Endothelial cell of umbilical vein (primary cell): ENCODE data around the gene PNPLA2. TPM values are rescaled to one million over a fixed set of nuclear protein-coding genes. Genes with fewer than 3 reads are reported as not detected.

Source experiments
- BruUV-seq: library from RNA; stranded (reverse); fragments of 400-500 nt; replicated peaks from 2 replicates; lab custom pipeline; 2021; lab: Mats Ljungman, UMichigan
- CTCF ChIA-PET: fragments of 300-600, 350-600 bp; sonication (Branson Sonifier 250); formaldehyde crosslinking; loops from one replicate; lab custom pipeline; 2021; ENCODE audit warnings: antibody characterized with exemption, inconsistent platforms; lab: Charles Lee
- POLR2A ChIA-PET: fragments of 300-600, 350-600 bp; sonication (Branson Sonifier 250); formaldehyde crosslinking; loops from one replicate; lab custom pipeline; 2021; ENCODE audit warnings: antibody characterized with exemption, inconsistent platforms; lab: Charles Lee
- DNase-seq: peaks from one replicate; pipeline ENCODE4 v3.0.0-alpha.2; 2011; ENCODE audit warnings: low read depth, low spot score
- FAIRE-seq: peaks from 2 replicates; lab custom pipeline; 2011; peaks lifted over from hg19 to GRCh38; lab: Jason Lieb, UNC
- H2AFZ ChIP-seq: 2 replicates; pipeline ENCODE4 v1.6.0; 2012; ENCODE audit warnings: low read depth, low read length, control low read depth, inconsistent platforms
- H3K27ac ChIP-seq: 2 replicates; pipeline ENCODE4 v1.5.1; 2011; ENCODE audit warnings: low read depth, mild to moderate bottlenecking, control low read depth, low read length, moderate library complexity; ENCODE audit not compliant: insufficient read depth
- H3K27me3 ChIP-seq, 2 experiments: 2 replicates each; pipeline versions ENCODE4 v1.6.0 to v1.6.1; 2011; ENCODE audit warnings: low read length in 2 of 2, mixed read lengths in 1 of 2; ENCODE audit not compliant: control insufficient read depth in 2 of 2, insufficient read depth in 2 of 2
- H3K36me3 ChIP-seq, 2 experiments: 2 replicates in 1 of 2; 3 replicates in 1 of 2; pipeline ENCODE4 v1.5.1; 2011; ENCODE audit warnings: low read length in 2 of 2, mild to moderate bottlenecking in 1 of 2, moderate library complexity in 1 of 2; ENCODE audit not compliant: control insufficient read depth in 2 of 2, insufficient read depth in 2 of 2; ENCODE audit errors: extremely low read depth in 1 of 2
- H3K4me1 ChIP-seq: 3 replicates; pipeline ENCODE4 v1.5.1; 2011; ENCODE audit warnings: mild to moderate bottlenecking, low read length; ENCODE audit not compliant: control insufficient read depth, insufficient read depth; ENCODE audit errors: extremely low read depth
- H3K4me2 ChIP-seq: 2 replicates; pipeline ENCODE4 v1.6.1; 2011; ENCODE audit warnings: low read length, control low read depth, mixed read lengths; ENCODE audit not compliant: insufficient read depth
- H3K4me3 ChIP-seq, 3 experiments: fragments of 200-600 bp in 1 of 3; sonication (generic), shearing (Covaris generic) in 1 of 3; replicated peaks in 1 of 3; 2 replicates each; pipeline ENCODE4 v1.5.1; 2011 to 2016; ENCODE audit warnings: control low read depth in 3 of 3, low read length in 3 of 3, mild to moderate bottlenecking in 2 of 3, inconsistent platforms in 1 of 3, low read depth in 1 of 3, moderate library complexity in 1 of 3; ENCODE audit not compliant: insufficient read depth in 1 of 3
- H3K79me2 ChIP-seq: 2 replicates; pipeline ENCODE4 v1.6.0; 2012; ENCODE audit warnings: low read length, inconsistent platforms; ENCODE audit not compliant: control insufficient read depth, insufficient read depth
- H3K9ac ChIP-seq: replicated peaks from 2 replicates; pipeline ENCODE3; 2011; ENCODE audit warnings: low read length, control low read depth; ENCODE audit not compliant: insufficient read depth; ENCODE audit errors: extremely low read depth
- H3K9me1 ChIP-seq: replicated peaks from 3 replicates; pipeline ENCODE4 v1.6.0; 2011; ENCODE audit warnings: mild to moderate bottlenecking, low read length; ENCODE audit not compliant: control insufficient read depth, insufficient read depth; ENCODE audit errors: extremely low read depth
- H3K9me3 ChIP-seq: replicated peaks from 2 replicates; pipeline ENCODE4 v1.5.1; 2012; ENCODE audit warnings: low read length, inconsistent platforms; ENCODE audit not compliant: control insufficient read depth, insufficient read depth
- H4K20me1 ChIP-seq: replicated peaks from 2 replicates; pipeline ENCODE3; 2011; ENCODE audit warnings: mild to moderate bottlenecking, low read length; ENCODE audit not compliant: control insufficient read depth, insufficient read depth; ENCODE audit errors: extremely low read depth
- EZH2 ChIP-seq: IDR thresholded peaks from 2 replicates; pipeline ENCODE4 v1.6.1; 2012; ENCODE audit warnings: borderline replicate concordance, low read depth, mild to moderate bottlenecking, moderate library complexity, low read length, inconsistent platforms; ENCODE audit not compliant: severe bottlenecking
- FOS ChIP-seq: IDR thresholded peaks from 2 replicates; pipeline ENCODE4 v1.6.1; 2011; ENCODE audit warnings: mild to moderate bottlenecking, low read length, moderate library complexity, borderline replicate concordance; ENCODE audit not compliant: insufficient read depth
- GATA2 ChIP-seq: IDR thresholded peaks from 2 replicates; pipeline ENCODE4 v1.7.0; 2011; ENCODE audit warnings: low read depth, mild to moderate bottlenecking, moderate library complexity, mixed read lengths, low read length; ENCODE audit not compliant: insufficient read length, insufficient read depth
- JUN ChIP-seq: IDR thresholded peaks from 2 replicates; pipeline ENCODE4 v1.6.1; 2011; ENCODE audit warnings: borderline replicate concordance, low read depth; ENCODE audit not compliant: insufficient read length, insufficient read depth
- POLR2A ChIP-seq: IDR thresholded peaks from 2 replicates; pipeline ENCODE4 v1.6.1; 2012; ENCODE audit warnings: low read depth, mild to moderate bottlenecking, control low read depth, low read length
- POLR2AphosphoS5 ChIP-seq: IDR thresholded peaks from 2 replicates; pipeline ENCODE4 v1.6.1; 2012; ENCODE audit warnings: low read depth, mild to moderate bottlenecking, control low read depth, low read length, moderate library complexity; ENCODE audit not compliant: insufficient read depth
- dilution Hi-C: fragments of 300-500 bp; cut with MboI; formaldehyde crosslinking; loops from one replicate; pipeline ENCODE4 v1.15.0; 2019; ENCODE audit warnings: low sequenced_read_pairs; ENCODE audit not compliant: extremely low pct_ligation_motif_present
- intact Hi-C: fragments of 100-400 bp; cut with micrococcal nuclease; formaldehyde crosslinking; loops from one replicate; pipeline ENCODE4 v1.10.0; 2022
- polyA plus RNA-seq, 4 experiments: library from polyadenylated mRNA; depleted of rRNA in 3 of 4; stranded (reverse) in 3 of 4; unstranded in 1 of 4; fragments of >200 nt; gene quantifications; 2 replicates each; pipeline versions ENCODE4 v1.2.1 to v1.2.3, GENCODE V29; 2011 to 2012; ENCODE audit warnings: missing spikeins in 1 of 4
- total RNA-seq: library from RNA; stranded (reverse); gene quantifications from 2 replicates; pipeline ENCODE4 v1.2.3, GENCODE V29; 2021
- TF ChIP-seq, protein P1 (sequence below): IDR thresholded peaks from 2 replicates; pipeline ENCODE4 v1.6.1; 2011; ENCODE audit not compliant: insufficient read depth, insufficient read length
- TF ChIP-seq, protein P2 (sequence below), 2 donors: IDR thresholded peaks; 1 replicate in 1 of 2; 2 replicates in 1 of 2; pipeline ENCODE4 v1.5.1; 2011; ENCODE audit warnings: low read length in 2 of 2, mild to moderate bottlenecking in 2 of 2, moderate library complexity in 2 of 2, control low read depth in 1 of 2, inconsistent platforms in 1 of 2, low read depth in 1 of 2; ENCODE audit not compliant: insufficient read depth in 1 of 2; ENCODE audit errors: extremely low read depth in 1 of 2

The PNPLA2 gene
- total and polyA plus RNA-seq, 2 donors (not counting 3 experiments of a cell fraction or from before 2014, with no cell fraction given) = 73.1 to 75.6 TPM

DNA sequence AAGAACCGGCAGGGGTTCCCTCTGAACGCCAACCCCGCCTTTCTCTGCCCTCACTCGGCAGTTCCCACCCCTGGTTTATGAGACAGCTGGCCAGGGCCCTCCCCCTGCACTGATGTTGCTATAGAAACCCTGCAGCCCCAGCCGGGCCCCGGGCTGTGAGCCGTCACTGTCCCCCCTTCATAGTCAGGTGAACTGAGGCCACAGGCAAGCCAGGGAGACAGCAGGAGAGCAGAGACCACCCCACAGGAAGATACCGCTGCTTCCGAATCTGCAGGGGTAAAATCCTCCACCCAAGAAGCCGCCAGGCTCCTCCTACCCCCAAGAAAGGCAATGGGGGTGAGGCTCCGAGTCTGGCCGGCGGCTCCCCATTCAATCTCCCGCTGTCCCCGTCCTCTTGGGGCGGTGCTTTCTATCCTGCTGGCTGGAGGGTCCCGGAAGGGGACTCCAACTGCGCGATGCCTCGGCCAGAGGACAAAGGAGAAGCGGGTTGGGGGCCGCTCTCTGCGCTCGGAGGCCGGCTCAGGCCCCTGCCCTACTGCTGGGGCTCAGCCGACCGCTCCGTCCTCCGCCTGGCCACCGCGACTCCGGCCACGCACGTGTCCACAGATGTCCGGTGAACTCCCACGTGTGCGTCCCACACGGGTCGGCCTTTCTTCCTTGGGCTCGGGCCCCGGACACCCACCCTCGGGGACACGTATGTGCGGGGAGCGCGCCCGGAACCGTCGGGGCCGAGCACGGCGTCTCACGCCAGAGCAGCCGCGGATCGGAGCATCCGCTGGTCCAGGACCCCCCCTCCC is 21.2 kb upstream of the PNPLA2 start:
- Histone ChIP-seq H4K20me1 (no peaks in the 10 kb centered on the region), H3K79me2 (peaks cover 11% of the 10 kb centered on the region), H3K4me2 (peak overlapping the region; percentile 62), H3K27me3 (no peaks in the 10 kb centered on the region), H3K9me3 (no peaks in the 10 kb centered on the region), H3K27ac (peak overlapping the region; percentile 32), H2AFZ (peak overlapping the region; percentile 56), H3K4me3 (peak overlapping the region; percentile 57 to 66 (median 64)), H3K9ac (peak overlapping the region; percentile 45), H3K4me1 (peaks cover 14% of the 10 kb centered on the region), H3K36me3 (peaks cover 0 to 15% of the 10 kb centered on the region in 2 experiments), H3K9me1 (no peaks in the 10 kb centered on the region)
- TF ChIP-seq POLR2A = peak; percentile 78
- TF ChIP-seq JUN = no peak
- TF ChIP-seq, protein P1, sequence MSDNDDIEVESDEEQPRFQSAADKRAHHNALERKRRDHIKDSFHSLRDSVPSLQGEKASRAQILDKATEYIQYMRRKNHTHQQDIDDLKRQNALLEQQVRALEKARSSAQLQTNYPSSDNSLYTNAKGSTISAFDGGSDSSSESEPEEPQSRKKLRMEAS = peak; percentile 82
- ChIA-PET CTCF (interaction anchor here (1.1 to 2.1 kb wide), 4 partner anchors 12 to 47 kb away, joined by 4 to 9 read pairs (median 8); partner anchors contain the start of gene RPLP2), POLR2A (interaction anchor here (0.7 to 1.0 kb wide), 2 partner anchors 12 to 37 kb away, joined by 3 read pairs; partner anchors contain the start of gene RPLP2)
- FAIRE-seq (peak; percentile 89), DNase-seq (peak; percentile 80)
- intact Hi-C loops (loop anchor here (1.0 to 2.0 kb wide), 2 partner anchors 12 to 15 kb away; partner anchors contain the start of gene RPLP2), dilution Hi-C loops (no loop called here)
- TSS peak; percentile 4 for BruUV-seq

DNA sequence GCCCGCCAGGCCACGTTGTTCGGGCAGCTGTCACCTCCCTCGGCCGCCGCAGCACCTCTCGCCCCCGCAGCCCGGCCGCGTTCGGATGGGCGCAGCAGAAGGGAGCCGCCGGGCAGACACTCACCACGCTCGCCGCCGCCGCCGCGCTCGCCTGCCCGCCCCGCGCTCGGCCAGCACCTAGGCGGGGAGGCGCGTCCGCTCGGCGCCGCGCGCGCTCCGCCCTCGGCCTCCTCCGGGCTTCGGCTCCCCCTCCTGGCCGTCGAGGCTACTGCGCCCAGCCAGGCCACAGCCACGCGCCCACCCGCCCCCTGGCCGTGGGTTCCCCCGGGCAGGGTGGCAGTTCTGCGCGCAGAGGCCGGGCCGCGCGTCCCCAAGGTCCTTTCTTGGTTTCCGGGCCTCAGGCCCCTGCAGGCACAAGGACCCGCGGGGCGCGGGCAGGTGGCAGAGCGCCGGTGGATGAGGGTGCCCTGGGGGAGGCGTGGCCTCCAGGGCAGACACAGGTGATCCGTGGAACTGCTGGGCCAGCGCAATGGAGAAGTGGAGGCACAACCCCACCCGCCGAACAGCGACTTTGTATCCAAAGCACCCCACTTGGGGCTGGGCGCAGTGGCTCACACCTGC is 20.5 kb upstream of the PNPLA2 start, which contains the start of gene SLC25A22:
Gene SLC25A22, minus strand, starts transcription at position 189 of the 621 bp plus-strand sequence. CDS start 3,275 bp downstream, outside the sequence.
- Histone ChIP-seq H2AFZ (peak within 1 kb of the TSS; percentile 56), H3K79me2 (peaks cover 11% of the 10 kb centered on the region), H3K4me2 (peak within 1 kb of the TSS; percentile 62), H3K9me3 (no peaks in the 10 kb centered on the region), H3K4me1 (peaks cover 14% of the 10 kb centered on the region), H3K9ac (peak within 1 kb of the TSS; percentile 45), H3K36me3 (peaks cover 0 to 20% of the 10 kb centered on the region in 2 experiments), H3K27me3 (no peaks in the 10 kb centered on the region), H3K9me1 (no peaks in the 10 kb centered on the region), H4K20me1 (no peaks in the 10 kb centered on the region), H3K4me3 (peak within 1 kb of the TSS; percentile 57 to 66 (median 64)), H3K27ac (peak within 1 kb of the TSS; percentile 32)
- DNase-seq (peak; percentile 71), FAIRE-seq (no peak)
- POLR2A ChIA-PET = interaction anchor here (0.7 kb wide), 1 partner anchor 198 kb away, joined by 3 read pairs; no protein-coding TSS in a partner anchor
- CTCF ChIA-PET = interaction anchor here (1.3 to 2.1 kb wide), 2 partner anchors 11 to 12 kb away, joined by 6 to 9 read pairs; partner anchors contain the start of gene RPLP2
- dilution Hi-C loops = no loop called here
- BruUV-seq = no TSS peak
- intact Hi-C loops = no loop called here
- TF ChIP-seq POLR2AphosphoS5 (peak; percentile 79), POLR2A (no peak), GATA2 (no peak), FOS (no peak), JUN (no peak), EZH2 (no peak)
- TF ChIP-seq, protein P2, sequence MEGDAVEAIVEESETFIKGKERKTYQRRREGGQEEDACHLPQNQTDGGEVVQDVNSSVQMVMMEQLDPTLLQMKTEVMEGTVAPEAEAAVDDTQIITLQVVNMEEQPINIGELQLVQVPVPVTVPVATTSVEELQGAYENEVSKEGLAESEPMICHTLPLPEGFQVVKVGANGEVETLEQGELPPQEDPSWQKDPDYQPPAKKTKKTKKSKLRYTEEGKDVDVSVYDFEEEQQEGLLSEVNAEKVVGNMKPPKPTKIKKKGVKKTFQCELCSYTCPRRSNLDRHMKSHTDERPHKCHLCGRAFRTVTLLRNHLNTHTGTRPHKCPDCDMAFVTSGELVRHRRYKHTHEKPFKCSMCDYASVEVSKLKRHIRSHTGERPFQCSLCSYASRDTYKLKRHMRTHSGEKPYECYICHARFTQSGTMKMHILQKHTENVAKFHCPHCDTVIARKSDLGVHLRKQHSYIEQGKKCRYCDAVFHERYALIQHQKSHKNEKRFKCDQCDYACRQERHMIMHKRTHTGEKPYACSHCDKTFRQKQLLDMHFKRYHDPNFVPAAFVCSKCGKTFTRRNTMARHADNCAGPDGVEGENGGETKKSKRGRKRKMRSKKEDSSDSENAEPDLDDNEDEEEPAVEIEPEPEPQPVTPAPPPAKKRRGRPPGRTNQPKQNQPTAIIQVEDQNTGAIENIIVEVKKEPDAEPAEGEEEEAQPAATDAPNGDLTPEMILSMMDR (IDR thresholded peaks at IDR 0.05; ENCODE audit: extremely low read depth in 1 of 2, insufficient read depth in 1 of 2, low read depth in 1 of 2, low read length in 2 of 2) = peak; percentile 71 to 77
- TF ChIP-seq, protein P1 = no peak
